GM19351 (cell line): ENCODE measurements around the gene OST4.
"Not testable (repeated sequence)": the region's sequence is repeated elsewhere in the genome, so short reads cannot be mapped to it uniquely, and the experiment has no call there.

Source experiments
- ATAC-seq: cut with Tn5 transposase; IDR thresholded peaks from one replicate; pipeline ENCODE4 v1.9.1; 2021; ENCODE audit warnings: mild to moderate bottlenecking, moderate library complexity; ENCODE audit not compliant: unreplicated experiment

OST4 gene

DNA sequence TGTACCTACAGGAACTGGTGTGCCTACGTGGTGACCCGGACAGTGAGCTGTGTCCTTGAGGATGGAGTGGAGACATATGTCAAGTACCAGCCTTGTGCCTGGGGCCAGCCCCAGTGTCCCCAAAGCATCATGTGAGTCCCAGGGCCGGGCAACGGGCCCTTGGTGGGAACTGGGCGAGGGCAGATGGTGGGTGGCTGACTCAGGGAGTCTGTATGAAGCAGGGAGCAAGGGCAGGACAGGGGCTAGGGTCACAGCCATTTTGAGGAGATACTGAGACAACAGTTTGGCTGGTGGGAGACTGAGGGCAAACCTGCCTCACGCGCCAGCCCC, 8.7 kb upstream of the OST4 start:
- ATAC-seq = no peak

DNA sequence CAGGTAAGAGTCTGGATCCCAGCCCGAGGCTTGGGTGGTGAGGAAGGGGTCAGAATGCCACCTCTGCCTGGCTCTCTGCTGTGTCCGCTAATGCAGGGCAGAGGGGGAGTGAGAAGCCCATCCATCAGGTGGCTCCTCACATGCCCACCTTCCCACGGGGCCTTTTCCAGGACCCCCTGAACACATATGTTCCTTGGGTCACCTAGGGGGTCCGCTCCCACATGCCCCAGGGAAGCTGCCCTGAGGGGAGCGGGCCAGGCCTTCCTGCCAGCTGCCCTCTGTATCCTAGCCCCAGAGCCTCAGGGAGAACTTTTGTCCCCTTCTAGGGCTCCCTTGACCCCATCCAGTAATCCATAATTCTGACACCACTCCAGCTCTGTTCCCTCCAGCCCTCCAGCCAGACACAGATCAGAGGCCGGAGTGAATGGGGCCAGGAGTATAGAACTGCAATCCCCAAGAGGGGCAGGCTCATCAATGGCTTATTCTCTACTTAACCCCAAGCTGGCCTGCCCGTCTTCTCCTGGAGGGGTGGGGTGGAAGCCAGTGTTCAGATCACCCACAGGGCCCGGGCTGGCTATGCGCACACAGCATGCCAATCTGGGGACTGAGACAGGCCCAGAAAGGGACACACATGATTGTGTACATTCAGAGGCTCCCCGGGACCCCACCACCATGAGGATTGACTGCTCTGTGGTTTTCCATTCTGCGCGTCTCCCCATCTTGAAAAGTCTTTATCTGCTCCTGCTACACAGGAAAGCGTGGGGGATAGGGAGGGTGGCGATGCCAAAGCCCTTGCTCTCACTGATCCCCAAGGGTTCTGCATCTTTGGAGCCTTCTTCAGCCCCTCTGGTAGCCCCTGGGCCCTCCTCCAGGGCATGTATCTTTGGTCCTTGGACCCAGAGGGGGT, 8.0 kb upstream of the OST4 start:
- no peak for ATAC-seq

DNA sequence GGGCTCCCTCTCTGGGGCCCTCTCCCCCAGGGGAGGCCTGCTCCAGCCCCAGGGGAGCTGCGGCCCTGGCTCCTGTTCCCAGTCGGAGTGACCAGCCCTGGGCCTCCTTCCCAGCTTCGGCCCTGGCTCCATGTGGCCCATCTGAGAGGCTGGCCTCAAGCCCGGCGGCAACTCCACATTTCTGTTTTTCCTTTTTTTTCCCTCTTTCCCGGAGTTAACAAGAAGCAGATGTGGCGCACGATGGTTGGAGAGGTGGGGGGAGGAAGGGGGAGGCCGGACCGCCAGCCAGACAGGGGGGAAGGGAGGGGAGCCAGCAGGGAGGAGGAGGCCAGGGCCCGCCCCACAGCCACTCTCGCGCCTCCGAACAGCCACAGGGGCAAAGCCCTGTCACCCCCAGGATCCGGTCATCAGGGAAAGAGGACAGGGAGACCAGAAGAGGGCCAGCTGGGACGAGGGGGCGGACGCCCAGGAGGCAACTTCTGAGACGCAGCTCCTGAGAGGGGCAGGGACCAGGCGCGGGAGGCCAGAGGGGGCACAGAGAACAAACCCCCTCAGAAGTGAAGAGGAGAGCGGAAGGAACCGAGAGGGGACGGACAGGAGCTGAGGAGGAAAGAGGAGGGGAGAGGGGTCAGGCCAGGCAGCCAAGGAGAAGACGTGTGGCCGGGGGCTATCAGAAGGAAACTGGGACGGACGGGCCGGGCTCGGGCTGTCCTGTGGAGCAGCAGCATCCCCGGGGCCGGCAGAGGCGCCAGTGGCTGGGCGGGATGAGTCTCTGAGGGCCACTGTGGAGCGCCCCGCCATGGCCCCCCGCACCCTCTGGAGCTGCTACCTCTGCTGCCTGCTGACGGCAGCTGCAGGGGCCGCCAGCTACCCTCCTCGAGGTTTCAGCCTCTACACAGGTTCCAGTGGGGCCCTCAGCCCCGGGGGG, 7.1 kb upstream of the OST4 start, which contains the start of gene EMILIN1:
Gene EMILIN1, plus strand, starts transcription at position 349 of the 928 bp plus-strand sequence. Its CDS starts 451 bp downstream, at position 800.
- no peak for ATAC-seq

DNA sequence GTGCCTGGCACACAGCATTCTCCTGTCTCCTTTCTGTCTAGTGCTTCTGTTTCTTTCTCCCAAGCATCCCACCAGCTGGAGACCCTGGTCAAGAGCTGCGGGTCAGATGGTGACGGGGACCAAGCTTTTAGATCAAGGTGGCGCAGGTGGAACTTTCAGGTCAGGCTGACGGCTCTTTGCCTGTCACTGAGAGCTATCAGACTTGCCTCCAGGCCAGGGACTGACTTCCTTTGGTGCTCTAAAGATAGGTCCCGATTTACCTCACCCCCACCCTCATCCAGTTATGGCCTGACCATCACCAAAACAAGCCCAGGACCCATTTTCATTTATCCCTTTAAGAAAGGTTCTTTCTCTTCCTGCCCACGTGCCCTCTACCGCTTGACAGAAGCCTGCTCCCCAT, 5.8 kb upstream of the OST4 start:
- no peak for ATAC-seq

DNA sequence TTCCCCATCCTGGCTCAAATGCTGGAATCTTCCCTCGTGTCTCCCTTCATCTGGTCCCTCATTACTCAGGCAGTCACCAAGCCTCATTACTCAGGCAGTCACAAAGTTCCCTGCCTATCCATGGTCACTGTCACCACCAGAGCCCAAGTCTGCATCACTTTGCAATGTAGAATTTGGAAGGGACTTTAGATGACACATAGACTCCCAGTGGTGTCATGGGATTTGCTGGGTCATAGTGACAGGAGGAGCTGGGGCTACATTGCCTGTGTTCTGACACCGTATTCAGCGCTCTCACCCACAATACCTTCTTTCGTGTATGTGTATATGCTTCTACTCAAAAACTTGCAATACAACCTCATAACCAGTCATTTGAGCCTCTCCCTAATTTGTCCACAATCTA, 4.9 kb upstream of the OST4 start:
- ATAC-seq = no peak

DNA sequence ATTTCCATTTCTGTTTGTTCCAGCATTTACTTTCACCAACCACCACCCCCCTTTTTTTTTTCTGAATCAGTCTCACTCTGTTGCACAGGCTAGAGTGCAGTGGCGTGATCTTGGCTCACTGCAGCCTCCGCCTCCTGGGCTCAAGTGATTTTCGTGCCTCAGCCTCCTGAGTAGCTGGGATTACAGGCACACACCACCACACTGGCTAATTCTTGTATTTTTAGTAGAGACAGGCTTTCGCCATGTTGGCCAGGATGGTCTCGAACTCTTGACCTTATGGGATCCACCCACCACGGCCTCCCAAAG, 4.1 kb upstream of the OST4 start:
- not testable (repeated sequence) for ATAC-seq

DNA sequence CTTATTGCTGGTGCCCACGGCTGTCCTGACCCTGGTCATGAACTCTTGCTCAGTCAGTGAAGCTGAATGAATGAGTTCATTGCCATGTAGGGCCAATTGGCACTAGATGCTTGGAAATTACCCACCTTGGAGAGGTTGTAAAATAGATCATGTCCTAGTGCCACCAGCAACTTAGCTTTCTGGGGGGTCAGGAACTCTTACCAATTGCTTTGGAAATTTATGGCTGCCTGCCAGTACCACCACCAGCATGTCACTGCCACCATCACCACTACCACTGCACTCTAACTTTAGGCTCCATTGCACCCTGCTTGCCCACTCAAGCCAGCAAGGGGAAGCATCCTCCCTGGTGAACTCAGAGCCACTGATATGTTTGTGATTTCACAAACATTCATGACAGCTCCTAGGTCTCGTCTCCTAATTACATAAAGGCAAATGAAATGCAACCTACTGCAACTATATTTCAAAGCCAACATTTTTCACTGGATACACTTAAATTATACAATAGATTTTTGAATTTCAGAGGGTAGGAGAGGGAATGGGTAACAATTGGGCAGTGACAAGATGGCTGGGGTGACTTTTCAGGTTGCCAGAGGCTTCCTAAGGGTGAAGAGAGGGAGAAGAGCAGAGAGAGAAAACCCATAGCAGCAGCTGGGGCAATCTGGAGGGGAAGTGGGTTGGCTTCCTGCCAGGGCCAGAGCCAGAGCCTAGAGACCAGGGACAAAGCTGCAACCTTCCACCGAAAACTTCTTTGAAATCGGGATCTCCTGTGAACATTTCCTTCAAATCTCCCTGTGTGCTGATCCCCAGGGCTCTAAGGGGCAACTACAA, 3.5 kb upstream of the OST4 start:
- ATAC-seq = no peak

DNA sequence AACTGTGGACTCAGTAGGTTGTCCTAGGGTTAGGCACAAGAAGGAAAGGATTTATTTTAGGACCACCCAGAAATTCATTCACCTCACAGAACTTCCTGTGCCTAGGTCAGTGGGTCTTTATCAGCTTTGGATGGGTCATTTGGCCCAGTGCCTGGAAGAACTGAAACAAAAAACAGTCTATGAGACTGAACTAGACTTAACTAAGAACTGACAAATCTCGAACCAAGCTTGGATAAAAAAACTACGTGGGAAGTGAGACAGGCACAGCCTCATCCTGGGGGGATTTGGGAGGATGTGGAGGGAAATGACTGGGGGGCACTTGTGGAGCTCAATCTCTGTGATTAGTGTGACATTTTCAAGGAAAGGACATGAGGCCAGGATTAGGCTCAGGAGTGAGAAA, 2.3 kb upstream of the OST4 start:
- no peak for ATAC-seq

DNA sequence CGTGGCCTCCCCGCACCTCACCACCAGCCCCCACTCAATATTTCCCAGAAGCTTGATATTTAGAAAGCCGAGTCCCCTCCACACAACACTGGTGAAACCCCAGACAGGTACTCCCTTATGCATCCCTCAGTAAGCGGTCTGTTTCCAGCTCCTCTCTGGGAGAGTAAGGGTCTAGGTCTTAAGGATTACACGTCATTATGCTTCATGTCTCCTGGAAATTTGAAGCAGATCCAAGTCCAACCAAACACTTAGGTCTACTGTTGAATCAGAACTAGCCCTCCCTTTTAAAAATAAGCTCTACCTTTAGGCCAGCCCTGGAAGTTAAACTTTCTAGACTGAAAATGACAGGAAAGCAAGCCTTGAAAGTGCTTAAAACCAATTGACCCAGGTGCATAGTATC, 1.5 kb upstream of the OST4 start:
- no peak for ATAC-seq

DNA sequence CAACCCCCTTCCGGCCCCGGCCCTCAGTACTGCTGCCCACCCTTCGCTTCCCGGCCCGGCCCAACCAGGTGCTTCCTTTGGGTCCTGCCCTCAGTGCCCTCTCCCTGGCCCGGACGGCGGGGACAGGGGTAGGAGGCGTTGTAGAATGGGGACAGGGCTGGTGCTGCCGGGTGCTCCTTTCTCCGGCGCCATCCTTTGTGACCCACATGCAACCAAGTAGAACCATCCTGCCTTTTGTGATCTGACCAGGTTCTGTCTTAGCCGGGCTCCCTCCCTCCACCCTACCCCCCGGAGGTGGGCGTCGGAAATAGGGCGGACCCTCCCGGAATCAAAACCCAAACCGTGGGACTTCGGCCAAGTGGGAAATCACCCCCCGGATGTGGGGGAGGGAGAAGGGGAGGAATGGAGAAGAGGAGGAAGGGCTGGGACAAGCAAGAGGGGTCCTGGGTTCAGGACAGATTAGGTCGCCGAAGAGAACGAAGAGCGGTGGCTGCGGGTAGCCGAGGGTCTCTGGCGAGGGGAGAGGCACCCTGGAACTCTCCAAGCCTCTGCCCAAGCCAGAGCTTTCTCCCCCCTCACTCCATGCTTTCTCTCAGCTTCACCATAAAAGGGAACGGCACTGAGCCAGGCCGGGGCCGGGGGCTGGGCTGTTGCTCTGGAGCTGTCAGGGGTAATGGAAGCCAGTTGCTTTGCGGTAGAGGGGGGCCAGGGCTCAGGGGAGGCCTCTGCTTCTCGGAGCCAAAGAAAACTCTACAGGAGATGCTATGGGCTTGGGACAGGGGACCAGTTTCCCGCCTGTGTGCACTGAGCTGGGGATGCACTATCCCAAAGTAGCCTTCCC, 756 bp upstream of the OST4 start:
- ATAC-seq = no peak

DNA sequence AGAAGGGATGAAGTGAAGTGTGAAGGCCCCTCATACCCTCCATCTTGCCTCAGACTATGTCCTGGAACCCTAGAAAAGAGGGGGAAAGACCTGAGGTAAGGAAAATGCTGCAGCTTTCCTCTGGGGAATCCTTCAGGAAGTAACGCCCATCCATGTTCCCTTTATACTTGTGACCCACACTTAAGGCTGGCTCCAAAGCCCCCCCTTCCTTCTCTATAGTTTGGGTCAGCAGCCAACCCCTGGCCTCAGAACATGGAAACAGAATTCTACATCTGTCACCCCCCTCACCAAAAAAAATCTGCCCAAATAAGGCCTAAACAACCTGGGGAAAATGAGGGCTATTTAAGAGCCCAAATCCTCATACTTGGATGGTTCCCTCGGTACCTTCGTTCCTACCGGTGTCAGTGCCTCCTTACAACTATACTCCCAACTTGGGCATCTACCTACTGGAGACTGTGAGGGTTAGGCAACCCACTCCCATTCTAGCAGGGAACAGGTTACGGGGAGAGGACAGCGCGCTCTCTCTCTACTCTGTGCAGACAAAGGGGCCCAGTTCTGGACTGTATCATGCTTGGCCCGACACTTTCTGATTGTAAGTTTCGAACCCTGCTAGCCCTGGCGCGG, 689 bp downstream of the OST4 start:
- ATAC-seq = no peak

DNA sequence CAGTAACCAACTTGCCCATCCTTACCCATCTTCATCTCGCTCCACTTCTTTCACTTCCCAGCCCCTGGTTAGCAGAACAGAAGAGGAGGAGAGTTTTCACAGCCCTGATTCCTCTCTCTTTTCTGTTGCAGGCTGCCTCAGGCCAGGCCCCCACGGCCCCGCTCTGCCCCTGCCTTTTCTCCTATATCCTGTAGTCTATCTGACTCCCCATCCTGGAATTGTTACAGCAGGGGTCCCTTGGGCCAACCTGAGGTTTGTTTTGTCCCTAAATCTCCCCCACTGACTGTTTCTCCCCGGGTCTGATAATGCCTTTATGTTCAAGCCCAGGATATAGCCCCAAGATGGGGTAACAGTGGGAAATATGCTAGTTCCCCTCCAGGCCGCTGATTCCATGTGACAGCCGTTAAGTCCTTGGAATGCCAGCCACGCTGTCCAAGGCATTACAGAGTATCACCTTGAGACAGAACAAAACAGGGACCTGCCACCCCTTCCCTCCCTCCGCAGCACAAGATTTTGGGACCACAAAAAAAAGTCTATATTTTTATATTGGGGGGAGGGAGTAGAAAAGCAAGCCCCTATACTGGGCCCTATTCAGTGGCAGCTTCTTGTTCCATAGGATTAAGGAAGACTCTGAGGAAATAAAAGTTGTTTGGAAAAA, 1.4 kb downstream of the OST4 start:
- no peak for ATAC-seq

DNA sequence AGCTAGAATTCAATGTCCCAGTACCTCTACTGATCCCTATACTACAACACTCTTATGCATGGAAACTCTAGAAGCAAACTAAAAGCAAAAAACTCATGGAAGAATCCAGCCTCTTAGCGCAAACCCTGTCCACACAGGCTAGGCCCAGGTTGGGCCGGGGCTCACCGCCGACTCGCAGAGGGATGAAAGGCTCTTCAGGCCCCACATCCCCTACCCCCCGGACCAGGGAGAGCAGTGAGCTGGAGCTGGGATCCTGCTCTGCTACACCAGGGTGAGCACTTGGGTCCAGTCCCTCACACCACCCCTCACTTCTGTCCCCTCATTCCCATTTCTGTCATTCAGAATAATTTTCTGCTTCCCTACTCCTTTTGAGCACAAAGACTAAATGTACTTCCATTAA, 2.0 kb downstream of the OST4 start:
- no peak for ATAC-seq

DNA sequence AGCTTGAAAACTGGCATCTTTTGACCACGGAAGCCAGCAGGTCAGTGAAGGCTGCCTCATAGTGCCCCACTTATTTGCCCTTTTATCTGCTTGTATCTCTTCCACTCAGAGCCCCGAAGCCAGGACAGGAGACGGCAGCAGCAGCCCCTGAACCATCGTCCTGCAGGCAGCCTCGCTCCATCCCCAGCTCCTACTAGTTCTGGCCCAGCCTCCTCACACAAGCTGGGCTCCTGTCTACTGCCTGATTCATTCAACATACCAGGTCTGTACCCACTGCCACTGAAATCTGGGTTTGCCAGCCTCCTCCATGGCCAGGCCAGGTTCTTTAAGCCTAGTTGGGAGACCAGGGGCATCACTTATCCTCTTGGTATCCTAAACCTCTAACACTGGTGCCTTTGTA, 4.1 kb downstream of the OST4 start:
- ATAC-seq = no peak

DNA sequence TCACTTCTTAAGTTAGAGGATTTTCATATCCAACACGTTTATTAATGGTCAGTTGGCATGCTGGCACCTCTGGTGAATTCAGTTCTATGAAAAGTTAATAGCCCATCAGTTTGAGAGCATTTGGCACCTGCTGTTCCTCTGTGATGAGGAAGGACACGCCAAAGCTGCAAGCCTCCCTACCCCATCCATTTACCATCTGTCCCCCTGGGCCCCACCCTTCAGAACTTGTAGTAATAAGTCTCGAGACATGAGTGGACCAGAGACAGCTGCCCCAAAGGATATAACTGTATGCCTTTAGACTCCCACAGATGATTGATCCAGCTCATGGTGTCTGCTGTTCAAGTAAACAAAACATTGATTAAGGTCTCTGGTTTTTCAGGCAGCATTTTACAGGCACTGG, 6.3 kb downstream of the OST4 start:
- no peak for ATAC-seq

DNA sequence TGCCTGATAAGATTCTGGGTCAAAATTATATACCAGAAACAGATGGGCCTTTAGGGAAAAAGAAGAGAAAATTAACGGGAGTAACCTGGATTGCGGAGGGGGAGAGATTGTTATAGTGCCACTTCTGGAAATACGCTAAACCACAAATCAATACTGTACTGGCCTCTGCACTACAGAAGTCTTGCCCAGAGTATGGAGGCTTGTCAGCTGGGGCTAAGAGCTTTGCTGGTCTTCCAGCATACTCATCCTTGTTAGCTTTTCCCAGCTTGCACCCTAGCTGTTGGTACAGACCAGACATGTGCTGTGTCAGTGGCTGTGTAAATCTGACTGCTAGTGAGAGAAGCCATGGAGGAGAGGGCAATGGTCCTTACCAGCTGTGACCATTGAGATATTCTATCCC, 11.1 kb downstream of the OST4 start:
- ATAC-seq = no peak

DNA sequence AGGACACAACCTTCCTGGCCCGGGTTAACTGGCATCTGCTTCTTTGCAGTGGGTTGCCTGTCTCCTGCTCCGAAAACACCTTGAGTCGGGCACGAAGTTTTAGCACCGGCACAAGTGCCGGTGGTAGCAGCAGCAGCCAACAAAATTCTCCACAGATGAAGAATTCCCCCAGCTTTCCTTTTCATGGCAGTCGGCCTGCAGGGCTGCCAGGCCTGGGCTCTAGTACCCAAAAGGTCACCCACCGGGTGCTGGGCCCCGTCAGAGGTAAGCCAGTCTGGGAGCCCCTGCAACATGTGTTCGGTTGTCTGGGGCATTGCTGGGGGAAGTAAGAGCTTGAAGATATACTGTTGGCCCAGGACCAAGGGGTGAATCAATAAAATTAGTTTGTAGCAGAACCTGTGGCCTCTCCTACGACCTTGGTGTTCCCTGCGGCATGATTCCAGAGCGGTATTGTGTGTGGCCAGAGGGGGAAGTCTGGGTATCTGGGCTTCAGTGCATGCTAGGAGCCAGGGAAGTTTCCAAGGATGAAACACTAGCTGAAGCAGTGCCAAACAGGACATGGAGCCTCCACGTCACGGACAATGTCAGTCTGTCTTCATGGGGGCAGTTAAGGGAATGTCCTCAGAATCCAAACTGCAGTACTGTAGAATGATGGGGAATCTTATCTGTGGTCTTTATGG, 12.2 kb downstream of the OST4 start:
- ATAC-seq = no peak

DNA sequence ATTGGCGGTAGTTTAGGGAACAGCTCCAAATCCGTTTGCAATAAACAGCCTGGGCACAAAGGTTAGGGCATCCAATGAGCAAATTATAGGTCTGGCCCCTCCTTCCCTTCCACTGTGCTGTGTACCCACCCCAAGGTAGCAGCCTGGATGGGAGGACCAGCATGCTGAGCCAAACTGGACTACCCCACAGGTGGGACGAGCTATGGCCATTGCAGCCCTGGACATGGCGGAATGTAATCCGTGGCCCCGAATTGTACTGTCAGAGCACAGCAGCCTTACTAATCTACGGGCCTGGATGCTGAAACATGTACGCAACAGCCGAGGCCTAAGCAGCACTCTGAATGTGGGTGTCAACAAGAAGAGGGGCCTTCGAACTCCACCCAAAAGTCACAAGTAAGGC, 13.2 kb downstream of the OST4 start:
- no peak for ATAC-seq

DNA sequence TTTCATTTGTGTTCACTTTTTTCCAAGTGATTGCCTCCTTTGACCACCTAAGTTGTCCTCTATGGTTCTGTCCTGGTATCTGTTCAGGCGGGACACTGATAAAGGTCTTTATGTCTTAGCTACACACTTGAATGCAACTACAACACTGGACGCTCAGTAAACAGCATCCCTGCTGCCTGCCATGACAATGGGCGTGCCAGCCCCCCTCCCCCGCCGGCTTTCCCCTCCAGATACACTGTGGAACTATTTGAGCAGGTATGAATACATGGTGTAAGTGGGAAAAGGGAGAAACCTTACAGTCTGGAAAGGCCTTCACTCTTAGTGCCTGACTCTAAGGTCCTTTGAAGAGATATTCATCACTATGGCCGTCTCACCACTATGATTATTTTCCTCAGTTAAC, 14.3 kb downstream of the OST4 start:
- ATAC-seq = no peak
